Measurements from ENCODE around the gene CRMP1.

DNA sequence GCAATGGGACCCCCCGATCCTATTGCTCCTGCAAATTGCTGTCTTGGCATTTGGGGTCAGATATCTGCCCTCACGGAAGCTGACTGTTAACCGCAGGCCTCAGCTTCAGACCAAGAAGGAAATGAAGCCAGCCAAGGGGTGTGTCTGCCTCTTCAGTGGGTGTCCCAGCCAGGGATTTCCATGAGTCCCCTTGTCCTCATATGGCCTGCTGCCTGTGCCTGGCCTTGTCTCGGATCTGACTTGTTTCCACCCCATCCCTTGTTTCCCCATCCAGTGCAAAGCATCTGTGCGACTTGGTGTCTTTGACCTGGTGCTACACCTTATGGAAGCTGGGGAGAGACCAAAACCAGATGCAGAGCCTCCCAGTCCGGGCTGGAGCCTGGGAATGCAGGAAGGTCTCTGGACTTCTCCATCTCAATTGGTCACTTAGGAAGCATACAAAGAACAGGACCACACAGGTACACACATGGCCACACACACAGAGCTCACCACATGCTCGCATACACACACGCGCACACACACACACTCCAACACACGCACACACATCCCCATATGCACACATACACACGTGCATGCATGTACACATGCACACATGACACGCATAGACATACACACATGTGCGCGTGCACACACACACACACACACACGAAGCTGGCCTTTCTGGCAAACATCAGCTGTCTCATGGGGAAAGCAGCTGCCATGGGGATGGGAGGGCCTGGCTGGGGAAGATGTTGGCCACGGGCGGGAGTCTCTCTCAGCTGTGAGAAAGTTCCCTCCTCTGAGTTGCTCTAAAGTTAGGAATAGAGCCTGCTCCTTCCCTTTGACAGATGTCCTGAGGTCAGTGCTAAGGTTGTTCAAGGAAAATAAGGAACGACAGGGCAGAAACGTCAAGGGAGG, 65.5 kb downstream of the CRMP1 start:
- TF ChIP-seq SMC3 (IDR thresholded peaks at IDR 0.05; ENCODE audit: low read depth, low read length): no peak
- TF ChIP-seq CTCF (conservative IDR thresholded peaks at IDR 0.05; ENCODE audit: low read depth, low read length): no peak
- TF ChIP-seq POLR2A (IDR thresholded peaks at IDR 0.05; ENCODE audit: low read depth, low read length): no peak
- no peak for TF ChIP-seq RAD21 (IDR thresholded peaks at IDR 0.05; ENCODE audit: low read length)
- TF ChIP-seq MXI1 (IDR thresholded peaks at IDR 0.05; ENCODE audit: borderline replicate concordance, low read depth, low read length): no peak
- TF ChIP-seq, protein P1, sequence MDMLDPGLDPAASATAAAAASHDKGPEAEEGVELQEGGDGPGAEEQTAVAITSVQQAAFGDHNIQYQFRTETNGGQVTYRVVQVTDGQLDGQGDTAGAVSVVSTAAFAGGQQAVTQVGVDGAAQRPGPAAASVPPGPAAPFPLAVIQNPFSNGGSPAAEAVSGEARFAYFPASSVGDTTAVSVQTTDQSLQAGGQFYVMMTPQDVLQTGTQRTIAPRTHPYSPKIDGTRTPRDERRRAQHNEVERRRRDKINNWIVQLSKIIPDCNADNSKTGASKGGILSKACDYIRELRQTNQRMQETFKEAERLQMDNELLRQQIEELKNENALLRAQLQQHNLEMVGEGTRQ (IDR thresholded peaks at IDR 0.05; ENCODE audit: low read depth, low read length): no peak
- no peak for TF ChIP-seq FOS (IDR thresholded peaks at IDR 0.05; ENCODE audit: low read depth, low read length)
